Spleen (tissue), 11 donors: ENCODE results near the gene TMEM178B. TPM values are rescaled to one million over a fixed set of nuclear protein-coding genes. Genes with fewer than 3 reads are reported as not detected.

Experiments used
- DNase-seq: peaks from one replicate; pipeline ENCODE4 v3.0.0-alpha.2; 2020
- H3K27ac ChIP-seq, 8 donors: fragments of 200-600 bp; sonication (generic) in 7 of 8; 1 replicate in 4 of 8; 2 replicates in 4 of 8; pipeline versions ENCODE4 v1.5.0 to v1.8.0; 2016 to 2021; ENCODE audit warnings: inconsistent platforms in 4 of 8, mild to moderate bottlenecking in 4 of 8, moderate library complexity in 1 of 8
- H3K27me3 ChIP-seq, 7 donors: fragments of 200-600 bp; sonication (generic) in 6 of 7; replicated peaks in 1 of 7; 1 replicate in 4 of 7; 2 replicates in 3 of 7; pipeline versions ENCODE4 v1.5.0 to v1.8.0; 2016 to 2021; ENCODE audit warnings: inconsistent platforms in 3 of 7, mild to moderate bottlenecking in 1 of 7
- H3K36me3 ChIP-seq, 6 donors: fragments of 200-600 bp; sonication (generic) in 5 of 6; 1 replicate in 4 of 6; 2 replicates in 2 of 6; pipeline versions ENCODE4 v1.5.0 to v1.8.0; 2016 to 2021; ENCODE audit warnings: inconsistent platforms in 2 of 6
- H3K4me1 ChIP-seq, 6 donors: fragments of 200-600 bp; sonication (generic) in 5 of 6; 1 replicate in 3 of 6; 2 replicates in 3 of 6; pipeline versions ENCODE4 v1.5.0 to v1.8.0; 2016 to 2021; ENCODE audit warnings: inconsistent platforms in 3 of 6
- H3K4me3 ChIP-seq, 8 donors: fragments of 200-600 bp; sonication (generic) in 7 of 8; 1 replicate in 4 of 8; 2 replicates in 4 of 8; pipeline versions ENCODE4 v1.5.0 to v1.8.0; 2016 to 2021; ENCODE audit warnings: inconsistent platforms in 4 of 8, mild to moderate bottlenecking in 4 of 8, moderate library complexity in 2 of 8
- H3K9me3 ChIP-seq, 8 donors: fragments of 200-600 bp; sonication (generic) in 7 of 8; 1 replicate in 4 of 8; 2 replicates in 4 of 8; pipeline versions ENCODE4 v1.5.0 to v1.8.0; 2016 to 2021; ENCODE audit warnings: inconsistent platforms in 4 of 8
- POLR2A ChIP-seq, 3 donors: fragments of 450-650 bp; IDR thresholded peaks; one replicate each; pipeline ENCODE4 v1.5.1; 2017; ENCODE audit warnings: antibody characterized with exemption in 3 of 3, mild to moderate bottlenecking in 1 of 3
- POLR2AphosphoS5 ChIP-seq, 3 donors: sonication (generic); formaldehyde crosslinking; IDR thresholded peaks; one replicate each; pipeline ENCODE4 v1.5.1; 2017; ENCODE audit warnings: antibody characterized with exemption in 3 of 3
- WGBS, 5 donors: extraction: QIAGEN DNeasy Blood & Tissue Kit in 3 of 5; methylation state at CpG; one replicate each; pipeline versions ENCODE4 v1.1.5 to v1.1.7; 2013 to 2018; 5-methylcytosine and 5-hydroxymethylcytosine counted together
- intact Hi-C: fragments of 100-400 bp; cut with DNase I; formaldehyde crosslinking; loops from one replicate; pipeline ENCODE4 v1.15.0; 2023; ENCODE audit warnings: low total_unique reads
- polyA plus RNA-seq, 3 donors: library from polyadenylated mRNA; stranded (reverse); fragments of 200-250 nt; gene quantifications; one replicate each; pipeline ENCODE4 v1.2.1, GENCODE V29; 2013
- total RNA-seq, 7 donors: library from RNA; depleted of rRNA in 3 of 7; stranded (reverse); fragments of >200 nt in 3 of 7; fragmentation: NEBNext Ultra II Directional in 4 of 7; extraction: Animal tissue kit (Norgen Biotek cat#: 25700) in 4 of 7; gene quantifications; one replicate each; pipeline versions ENCODE4 v1.1.0 to v1.2.1, GENCODE V29; 2016 to 2021
- TF ChIP-seq, protein P1 (sequence below), 11 experiments: fragments of 200-600 bp in 7 of 11; fragments of 450-650 bp in 4 of 11; sonication (generic) in 4 of 11; IDR thresholded peaks in 8 of 11; conservative IDR thresholded peaks in 3 of 11; 1 replicate in 7 of 11; 2 replicates in 4 of 11; pipeline versions ENCODE4 v1.4.0 to v1.8.0; 2016 to 2021; ENCODE audit warnings: antibody characterized with exemption in 11 of 11, inconsistent platforms in 4 of 11, mild to moderate bottlenecking in 1 of 11
- donor health status: healthy with polysubstance abuse.
- donor health status: DM: no; HTN: no; CAD: no; lungs with moderate emphysema.
- donor health status: DM: no; HTN: no; CAD: no.
- donor health status: Bipolar disorder and iron deficiency.
- donor health status: healthy.
- donor health status: DM: no; HTN: no; CAD: no.
- donor health status: DM: yes; HTN: yes; CAD: no.

Gene TMEM178B
- total and polyA plus RNA-seq, 10 donors, result 0.35 to 5.5 (median 1.3) TPM

DNA sequence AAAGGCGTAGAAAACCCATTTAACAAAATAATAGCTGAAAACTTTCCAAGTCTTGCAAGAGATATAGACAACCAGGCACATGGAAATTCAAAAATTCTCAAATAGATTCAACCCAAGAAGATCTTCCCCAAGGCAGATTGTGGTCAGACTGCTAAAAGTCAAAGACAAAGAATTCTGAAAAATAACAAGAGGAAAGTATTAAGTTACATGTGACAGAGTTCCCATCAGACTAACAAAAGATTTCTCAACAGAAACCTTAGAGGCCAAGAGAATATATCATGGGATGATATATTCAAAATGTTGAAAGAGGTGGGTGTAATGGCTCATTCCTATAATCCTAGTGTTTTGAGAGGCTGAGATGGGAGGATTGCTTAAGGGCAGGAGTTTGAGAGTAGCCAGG lies 59.8 kb downstream of the TMEM178B start:
- Histone ChIP-seq H3K4me1 (no peaks in the 10 kb centered on the region), H3K27me3 (peaks cover 0 to 5% (median 0%) of the 10 kb centered on the region in 7 donors), H3K9me3 (peaks cover 0 to 31% (median 20%) of the 10 kb centered on the region in 8 donors), H3K36me3 (no peaks in the 10 kb centered on the region), H3K27ac (no peak overlapping the region), H3K4me3 (no peak overlapping the region)
- TF ChIP-seq, protein P1, sequence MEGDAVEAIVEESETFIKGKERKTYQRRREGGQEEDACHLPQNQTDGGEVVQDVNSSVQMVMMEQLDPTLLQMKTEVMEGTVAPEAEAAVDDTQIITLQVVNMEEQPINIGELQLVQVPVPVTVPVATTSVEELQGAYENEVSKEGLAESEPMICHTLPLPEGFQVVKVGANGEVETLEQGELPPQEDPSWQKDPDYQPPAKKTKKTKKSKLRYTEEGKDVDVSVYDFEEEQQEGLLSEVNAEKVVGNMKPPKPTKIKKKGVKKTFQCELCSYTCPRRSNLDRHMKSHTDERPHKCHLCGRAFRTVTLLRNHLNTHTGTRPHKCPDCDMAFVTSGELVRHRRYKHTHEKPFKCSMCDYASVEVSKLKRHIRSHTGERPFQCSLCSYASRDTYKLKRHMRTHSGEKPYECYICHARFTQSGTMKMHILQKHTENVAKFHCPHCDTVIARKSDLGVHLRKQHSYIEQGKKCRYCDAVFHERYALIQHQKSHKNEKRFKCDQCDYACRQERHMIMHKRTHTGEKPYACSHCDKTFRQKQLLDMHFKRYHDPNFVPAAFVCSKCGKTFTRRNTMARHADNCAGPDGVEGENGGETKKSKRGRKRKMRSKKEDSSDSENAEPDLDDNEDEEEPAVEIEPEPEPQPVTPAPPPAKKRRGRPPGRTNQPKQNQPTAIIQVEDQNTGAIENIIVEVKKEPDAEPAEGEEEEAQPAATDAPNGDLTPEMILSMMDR (IDR thresholded peaks at IDR 0.05 in 8 of 11, conservative IDR thresholded peaks at IDR 0.05 in 3 of 11), result no peak
- TF ChIP-seq POLR2AphosphoS5 (IDR thresholded peaks at IDR 0.05), result no peak
- TF ChIP-seq POLR2A (IDR thresholded peaks at IDR 0.05), result no peak
- intact Hi-C loops, result no loop called here
- DNase-seq, result no peak
- 82 to 94% (median 90%) methylated on average over 1 of the region's 1 CpG for WGBS, 5 donors

DNA sequence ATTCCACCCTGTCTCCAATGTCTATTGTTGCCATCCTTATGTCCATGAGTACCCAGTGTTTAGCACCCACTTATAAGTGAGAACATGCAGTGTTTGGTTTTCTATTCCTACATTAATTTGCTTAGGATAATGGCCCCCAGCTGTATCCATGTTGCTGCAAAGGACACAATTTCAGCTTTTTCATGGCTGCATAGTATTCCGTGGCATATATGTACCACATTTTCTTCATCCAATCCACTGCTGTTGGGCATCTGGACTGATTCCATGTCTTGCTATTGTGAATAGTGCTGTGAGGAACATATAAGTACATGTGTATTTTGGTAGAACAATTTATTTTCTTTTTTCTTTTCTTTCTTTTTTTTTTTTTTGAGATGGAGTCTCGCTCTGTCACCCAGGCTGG lies 68.2 kb downstream of the TMEM178B start:
- TF ChIP-seq POLR2A (IDR thresholded peaks at IDR 0.05) (no peak), POLR2AphosphoS5 (IDR thresholded peaks at IDR 0.05) (no peak)
- TF ChIP-seq, protein P1 (IDR thresholded peaks at IDR 0.05 in 8 of 11, conservative IDR thresholded peaks at IDR 0.05 in 3 of 11), result no peak
- WGBS, 5 donors, result 90 to 97% (median 95%) methylated on average over 2 of the region's 2 CpGs
- Histone ChIP-seq H3K4me3 (no peak overlapping the region), H3K4me1 (no peaks in the 10 kb centered on the region), H3K27ac (no peak overlapping the region), H3K36me3 (no peaks in the 10 kb centered on the region), H3K9me3 (peaks cover 0 to 22% (median 10%) of the 10 kb centered on the region in 8 donors), H3K27me3 (no peaks in the 10 kb centered on the region)
- no peak for DNase-seq
- intact Hi-C loops, result no loop called here

DNA sequence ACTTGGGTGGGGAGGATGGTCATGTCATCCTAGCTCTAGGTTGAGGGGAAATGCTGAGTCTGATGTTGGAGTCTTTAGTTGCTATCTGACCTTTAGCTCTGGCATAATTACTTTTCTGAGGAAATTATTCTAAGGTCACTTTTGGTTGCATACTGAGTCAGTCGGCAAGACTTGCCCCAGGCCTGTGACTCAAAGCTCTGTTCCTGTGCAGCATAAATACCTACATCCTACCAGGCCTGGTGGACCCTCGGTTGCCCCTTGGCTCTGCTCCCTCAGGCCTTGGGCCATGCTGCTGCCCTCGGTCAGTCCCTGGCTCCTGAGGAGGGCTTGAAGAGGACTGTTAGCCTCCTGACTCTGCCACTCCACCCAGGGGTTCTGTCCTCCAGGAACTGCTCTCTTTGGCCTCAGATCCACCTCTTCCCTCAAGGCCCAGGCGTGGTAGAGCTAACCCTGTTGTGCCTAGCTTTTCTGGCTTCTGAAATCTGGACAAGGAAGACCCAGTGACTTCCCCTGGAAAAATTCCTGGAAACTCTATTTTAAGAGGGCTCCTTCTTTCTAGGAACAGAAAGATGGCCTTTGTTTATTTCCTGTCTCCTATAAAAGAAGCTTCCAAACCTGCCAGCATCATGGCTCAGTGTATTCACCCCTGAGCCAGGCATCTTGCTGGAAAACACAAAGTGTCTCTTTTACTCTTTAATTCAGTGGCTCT lies 71.2 kb downstream of the TMEM178B start:
- H3K27ac ChIP-seq, result no peak overlapping the region

DNA sequence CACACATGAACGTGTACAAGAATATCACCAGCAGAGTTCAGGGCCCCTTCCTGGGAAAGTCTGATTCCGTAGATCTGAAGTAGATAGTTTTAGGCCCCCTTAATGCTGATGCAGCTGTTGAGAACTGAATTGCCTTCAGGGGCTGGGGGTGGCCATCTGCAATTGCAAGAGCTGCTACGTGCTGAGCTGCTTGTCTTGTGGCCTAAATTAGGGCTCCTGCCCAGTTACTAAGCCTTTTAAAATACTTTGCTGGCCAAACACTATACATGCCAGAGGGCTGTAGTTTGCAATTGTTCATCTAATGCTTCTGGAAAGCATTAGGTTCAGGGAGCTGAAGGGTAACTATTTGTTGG lies 71.7 kb downstream of the TMEM178B start:
- Histone ChIP-seq H3K4me3 (no peak overlapping the region), H3K27me3 (no peaks in the 10 kb centered on the region), H3K4me1 (no peaks in the 10 kb centered on the region), H3K27ac (no peak overlapping the region), H3K9me3 (peaks cover 0 to 28% (median 10%) of the 10 kb centered on the region in 8 donors), H3K36me3 (no peaks in the 10 kb centered on the region)
- intact Hi-C loops, result no loop called here
- TF ChIP-seq POLR2AphosphoS5 (IDR thresholded peaks at IDR 0.05) (no peak), POLR2A (IDR thresholded peaks at IDR 0.05) (no peak)
- TF ChIP-seq, protein P1 (IDR thresholded peaks at IDR 0.05 in 8 of 11, conservative IDR thresholded peaks at IDR 0.05 in 3 of 11), result no peak
- DNase-seq, result no peak
- 48 to 72% (median 60%) methylated on average over 3 of the region's 3 CpGs for WGBS, 5 donors

More for the DNA sequence above, 71.2 kb downstream of the TMEM178B start:
- Histone ChIP-seq H3K27me3 (no peaks in the 10 kb centered on the region), H3K4me1 (no peaks in the 10 kb centered on the region), H3K36me3 (no peaks in the 10 kb centered on the region), H3K4me3 (no peak overlapping the region), H3K9me3 (peaks cover 0 to 28% (median 10%) of the 10 kb centered on the region in 8 donors)
- intact Hi-C loops, result no loop called here
- 63 to 83% (median 67%) methylated on average over 4 of the region's 4 CpGs for WGBS, 5 donors
- DNase-seq, result no peak
- TF ChIP-seq POLR2A (IDR thresholded peaks at IDR 0.05), result no peak
- TF ChIP-seq, protein P1 (IDR thresholded peaks at IDR 0.05 in 8 of 11, conservative IDR thresholded peaks at IDR 0.05 in 3 of 11), result no peak
- no peak for TF ChIP-seq POLR2AphosphoS5 (IDR thresholded peaks at IDR 0.05)
